DND-41 (cell line): ENCODE results near the gene LONP2.

ENCODE experiments used
- ATAC-seq: fragments of 200-7000 bp; cut with Tn5 transposase; 3 replicates; pipeline ENCODE4 v1.9.1; 2021; ENCODE audit warnings: low read depth; ENCODE audit not compliant: insufficient read depth
- DNase-seq: peaks from one replicate; pipeline ENCODE4 v3.0.0-alpha.2; 2020
- H2AFZ ChIP-seq: 2 replicates; pipeline ENCODE4 v1.6.0; 2012; ENCODE audit warnings: low read depth, low read length
- H3K27ac ChIP-seq: 2 replicates; pipeline ENCODE4 v1.5.1; 2012; ENCODE audit warnings: low read length, inconsistent platforms
- H3K27me3 ChIP-seq: fragments of 200-600 bp; sonication (generic); 2 replicates; pipeline ENCODE4 v1.6.0; 2012; ENCODE audit warnings: low read length, mild to moderate bottlenecking, inconsistent platforms; ENCODE audit not compliant: insufficient read depth, poor library complexity
- H3K36me3 ChIP-seq: 2 replicates; pipeline ENCODE4 v1.5.1; 2012; ENCODE audit warnings: low read length, inconsistent platforms; ENCODE audit not compliant: insufficient read depth
- H3K4me1 ChIP-seq: 2 replicates; pipeline ENCODE4 v1.5.1; 2012; ENCODE audit warnings: mild to moderate bottlenecking, low read length; ENCODE audit not compliant: insufficient read depth
- H3K4me2 ChIP-seq: 2 replicates; pipeline ENCODE4 v1.6.0; 2012; ENCODE audit warnings: mild to moderate bottlenecking, moderate library complexity, low read length, inconsistent platforms; ENCODE audit not compliant: insufficient read depth
- H3K4me3 ChIP-seq, 2 experiments: fragments of 200-600 bp in 1 of 2; shearing (Covaris generic) in 1 of 2; 2 replicates each; pipeline ENCODE4 v1.5.1; 2012 to 2016; ENCODE audit warnings: inconsistent platforms in 2 of 2, low read length in 2 of 2, mild to moderate bottlenecking in 2 of 2, low read depth in 1 of 2, moderate library complexity in 1 of 2
- H3K79me2 ChIP-seq: 2 replicates; pipeline ENCODE4 v1.6.0; 2012; ENCODE audit warnings: low read length, inconsistent platforms; ENCODE audit not compliant: insufficient read depth
- H3K9ac ChIP-seq: 2 replicates; pipeline ENCODE4 v1.6.0; 2012; ENCODE audit warnings: low read depth, mild to moderate bottlenecking, inconsistent platforms, low read length, moderate library complexity
- H3K9me3 ChIP-seq: 2 replicates; pipeline ENCODE4 v1.5.1; 2012; ENCODE audit warnings: low read length, moderate library complexity, mild to moderate bottlenecking, inconsistent platforms; ENCODE audit not compliant: insufficient read depth, severe bottlenecking
- H4K20me1 ChIP-seq: 2 replicates; pipeline ENCODE4 v1.6.0; 2012; ENCODE audit warnings: low read length; ENCODE audit not compliant: insufficient read depth
- CTCF ChIP-seq: IDR thresholded peaks from 2 replicates; pipeline ENCODE4 v1.5.1; 2012; ENCODE audit warnings: borderline replicate concordance, low read length, moderate library complexity, mild to moderate bottlenecking; ENCODE audit not compliant: poor library complexity, severe bottlenecking; ENCODE audit errors: extremely low read depth
- EZH2 ChIP-seq: IDR thresholded peaks from 3 replicates; pipeline ENCODE4 v1.6.1; 2012; ENCODE audit warnings: borderline replicate concordance, low read depth, mild to moderate bottlenecking, moderate library complexity, low read length, inconsistent platforms; ENCODE audit not compliant: severe bottlenecking

LONP2 gene

GRCh38 chr16:48280546-48280945 is 36.4 kb downstream of the LONP2 start:
- DNase-seq = no peak
- ATAC-seq = no peak
- H3K27ac ChIP-seq = no peak overlapping the region
- H4K20me1 ChIP-seq = no peaks in the 10 kb centered on the region
- H3K4me3 ChIP-seq = no peak overlapping the region
- H3K4me1 ChIP-seq = peaks cover 13% of the 10 kb centered on the region
- H3K4me2 ChIP-seq = no peak overlapping the region
- H3K9ac ChIP-seq = no peak overlapping the region
- H2AFZ ChIP-seq = no peak overlapping the region
- no peaks in the 10 kb centered on the region for H3K79me2 ChIP-seq
- H3K9me3 ChIP-seq = no peaks in the 10 kb centered on the region
- peaks cover 53% of the 10 kb centered on the region; the same call in 1 of the 2 replicates for H3K36me3 ChIP-seq
- TF ChIP-seq CTCF (no peak), EZH2 (no peak)
- no peaks in the 10 kb centered on the region for H3K27me3 ChIP-seq

- H3K4me2 ChIP-seq = no peak overlapping the region
- H2AFZ ChIP-seq = no peak overlapping the region
- no peaks in the 10 kb centered on the region for H4K20me1 ChIP-seq
- no peak overlapping the region for H3K27ac ChIP-seq
- peaks cover 18% of the 10 kb centered on the region for H3K4me1 ChIP-seq
- no peak for DNase-seq
- no peak for ATAC-seq
- no peak overlapping the region for H3K9ac ChIP-seq
- no peaks in the 10 kb centered on the region for H3K27me3 ChIP-seq
- peaks cover 12% of the 10 kb centered on the region for H3K9me3 ChIP-seq
- peaks cover 4% of the 10 kb centered on the region; the same call in 1 of the 2 replicates for H3K79me2 ChIP-seq
- peaks cover 58% of the 10 kb centered on the region for H3K36me3 ChIP-seq
- no peak overlapping the region for H3K4me3 ChIP-seq
- TF ChIP-seq EZH2 = no peak
- no peak for TF ChIP-seq CTCF
Measured at GRCh38 chr16:48282636-48283263, 38.6 kb downstream of the LONP2 start.

- H4K20me1 ChIP-seq = no peaks in the 10 kb centered on the region
- H2AFZ ChIP-seq = no peak overlapping the region
- H3K9ac ChIP-seq = no peak overlapping the region
- no peak overlapping the region for H3K4me2 ChIP-seq
- H3K4me3 ChIP-seq = no peak overlapping the region
- TF ChIP-seq CTCF (peak; percentile 56), EZH2 (no peak)
- peak; percentile 36 for DNase-seq
- peaks cover 12% of the 10 kb centered on the region for H3K9me3 ChIP-seq
- no peaks in the 10 kb centered on the region for H3K27me3 ChIP-seq
- peaks cover 18% of the 10 kb centered on the region for H3K4me1 ChIP-seq
- H3K27ac ChIP-seq = no peak overlapping the region
- peak; percentile 86 for ATAC-seq
- peaks cover 4% of the 10 kb centered on the region; the same call in 1 of the 2 replicates for H3K79me2 ChIP-seq
- H3K36me3 ChIP-seq = peaks cover 51% of the 10 kb centered on the region
Measured at GRCh38 chr16:48284772-48285409, 40.8 kb downstream of the LONP2 start.
